Skin of body (tissue), 2 donors: ENCODE results near the gene SUB1. TPM values are rescaled to one million over a fixed set of nuclear protein-coding genes. Genes with fewer than 3 reads are reported as not detected.
A peak's percentile ranks its signal among the peaks of the same experiment; 100 is the strongest.
"Not testable (repeated sequence)": the region's sequence is repeated elsewhere in the genome, so short reads cannot be mapped to it uniquely, and the experiment has no call there.

Experiments used
- DNase-seq: peaks from one replicate; lab custom pipeline; 2025; lab: John Stamatoyannopoulos, UW
- total RNA-seq: library from RNA; depleted of rRNA; stranded (reverse); fragments of >200 nt; gene quantifications from one replicate; pipeline ENCODE4 v1.2.3, GENCODE V29; 2014

Gene SUB1
- total RNA-seq, 1 donor from 2014 or later = 115 TPM

- no peak for DNase-seq
Observed at GRCh38 chr5:32598997-32599549, 13.7 kb downstream of the SUB1 start.

- no peak for DNase-seq
Observed at GRCh38 chr5:32600054-32600622, 14.8 kb downstream of the SUB1 start.

- no peak for DNase-seq
Observed at GRCh38 chr5:32601623-32602295, 16.4 kb downstream of the SUB1 start.

- no peak for DNase-seq
Observed at GRCh38 chr5:32602906-32603305, 17.5 kb downstream of the SUB1 start.

GRCh38 chr5:32604800-32605765, 19.7 kb downstream of the SUB1 start:
- DNase-seq = no peak

- DNase-seq = no peak
Observed at GRCh38 chr5:32605766-32606152, 20.4 kb downstream of the SUB1 start.

GRCh38 chr5:32612134-32612888, 27.0 kb downstream of the SUB1 start:
- DNase-seq = no peak

GRCh38 chr5:32613050-32613672, 27.8 kb downstream of the SUB1 start:
- peak; percentile 79 for DNase-seq

GRCh38 chr5:32615236-32615635, 29.9 kb downstream of the SUB1 start:
- DNase-seq = no peak

- DNase-seq = no peak
Observed at GRCh38 chr5:32618962-32619361, 33.6 kb downstream of the SUB1 start.

GRCh38 chr5:32621256-32621655, 35.9 kb downstream of the SUB1 start:
- no peak for DNase-seq

GRCh38 chr5:32625106-32625505, 39.7 kb downstream of the SUB1 start:
- DNase-seq = no peak

GRCh38 chr5:32625547-32625946, 40.2 kb downstream of the SUB1 start:
- no peak for DNase-seq

- no peak for DNase-seq
Observed at GRCh38 chr5:32627219-32627870, 42.0 kb downstream of the SUB1 start.

- DNase-seq = no peak
Observed at GRCh38 chr5:32628049-32628844, 42.9 kb downstream of the SUB1 start.

GRCh38 chr5:32630867-32631491, 45.6 kb downstream of the SUB1 start:
- no peak for DNase-seq

- not testable (repeated sequence) for DNase-seq
Observed at GRCh38 chr5:32633017-32633416, 47.7 kb downstream of the SUB1 start.

- no peak for DNase-seq
Observed at GRCh38 chr5:32638309-32638708, 53.0 kb downstream of the SUB1 start.

- no peak for DNase-seq
Observed at GRCh38 chr5:32639943-32640342, 54.6 kb downstream of the SUB1 start.
